Sigmoid colon (tissue), 7 donors: ENCODE measurements around the gene ARHGEF10L. TPM values are rescaled to one million over a fixed set of nuclear protein-coding genes. Genes with fewer than 3 reads are reported as not detected.

Source experiments
- DNase-seq: peaks from one replicate; pipeline ENCODE4 v3.0.0-alpha.2; 2019
- H3K27ac ChIP-seq, 4 donors: fragments of 200-600 bp; sonication (generic); one replicate each; pipeline ENCODE4 v1.5.1; 2016 to 2019; ENCODE audit warnings: mild to moderate bottlenecking in 1 of 4
- H3K27me3 ChIP-seq, 3 donors: fragments of 200-600 bp; sonication (generic); one replicate each; pipeline ENCODE4 v1.5.1; 2019; ENCODE audit warnings: mild to moderate bottlenecking in 1 of 3
- H3K36me3 ChIP-seq, 4 donors: fragments of 200-600 bp; sonication (generic); one replicate each; pipeline ENCODE4 v1.5.1; 2016 to 2019
- H3K4me1 ChIP-seq, 4 donors: fragments of 200-600 bp; sonication (generic); one replicate each; pipeline ENCODE4 v1.5.1; 2017 to 2019
- H3K4me3 ChIP-seq, 4 donors: fragments of 200-600 bp; sonication (generic); one replicate each; pipeline ENCODE4 v1.5.1; 2017 to 2019; ENCODE audit warnings: mild to moderate bottlenecking in 2 of 4, moderate library complexity in 1 of 4
- H3K9me3 ChIP-seq, 4 donors: fragments of 200-600 bp in 3 of 4; sonication (generic) in 3 of 4; one replicate each; pipeline versions ENCODE4 v1.5.1 to v1.6.1; 2013 to 2019
- CTCF ChIP-seq, 4 experiments: fragments of 450-650 bp in 3 of 4; fragments of 200-600 bp in 1 of 4; IDR thresholded peaks; one replicate each; pipeline ENCODE4 v1.5.1; 2016 to 2019; ENCODE audit warnings: antibody characterized with exemption in 4 of 4, mild to moderate bottlenecking in 3 of 4, moderate library complexity in 2 of 4
- EP300 ChIP-seq, 4 donors: sonication (generic); formaldehyde crosslinking; IDR thresholded peaks; one replicate each; pipeline ENCODE4 v1.6.1; 2017; ENCODE audit warnings: antibody characterized with exemption in 4 of 4
- POLR2A ChIP-seq, 2 donors: fragments of 450-650 bp; IDR thresholded peaks; one replicate each; pipeline ENCODE4 v1.6.1; 2016; ENCODE audit warnings: antibody characterized with exemption in 2 of 2, mild to moderate bottlenecking in 2 of 2, moderate library complexity in 2 of 2
- POLR2AphosphoS5 ChIP-seq, 4 donors: sonication (generic); formaldehyde crosslinking; IDR thresholded peaks; one replicate each; pipeline ENCODE4 v1.6.1; 2017; ENCODE audit warnings: antibody characterized with exemption in 4 of 4
- WGBS, 2 donors: extraction: QIAGEN DNeasy Blood & Tissue Kit; methylation state at CpG; one replicate each; pipeline ENCODE4 v1.1.7; 2013; 5-methylcytosine and 5-hydroxymethylcytosine counted together
- intact Hi-C: fragments of 100-400 bp; cut with DNase I; formaldehyde crosslinking; loops from one replicate; pipeline ENCODE4 v1.15.1; 2023
- polyA plus RNA-seq, 3 donors: library from polyadenylated mRNA; stranded (reverse); fragments of 200-250 nt; gene quantifications; one replicate each; pipeline ENCODE4 v1.2.3, GENCODE V29; 2013
- total RNA-seq, 4 donors: library from RNA; depleted of rRNA; stranded (reverse); fragments of >200 nt; gene quantifications; one replicate each; pipeline ENCODE4 v1.1.0, GENCODE V29; 2016
- donor health status: healthy with polysubstance abuse.
- donor health status: Bipolar disorder and iron deficiency.
- donor health status: healthy.

ARHGEF10L gene
- total and polyA plus RNA-seq, 7 donors, result 25.0 to 76.2 (median 33.0) TPM

DNA sequence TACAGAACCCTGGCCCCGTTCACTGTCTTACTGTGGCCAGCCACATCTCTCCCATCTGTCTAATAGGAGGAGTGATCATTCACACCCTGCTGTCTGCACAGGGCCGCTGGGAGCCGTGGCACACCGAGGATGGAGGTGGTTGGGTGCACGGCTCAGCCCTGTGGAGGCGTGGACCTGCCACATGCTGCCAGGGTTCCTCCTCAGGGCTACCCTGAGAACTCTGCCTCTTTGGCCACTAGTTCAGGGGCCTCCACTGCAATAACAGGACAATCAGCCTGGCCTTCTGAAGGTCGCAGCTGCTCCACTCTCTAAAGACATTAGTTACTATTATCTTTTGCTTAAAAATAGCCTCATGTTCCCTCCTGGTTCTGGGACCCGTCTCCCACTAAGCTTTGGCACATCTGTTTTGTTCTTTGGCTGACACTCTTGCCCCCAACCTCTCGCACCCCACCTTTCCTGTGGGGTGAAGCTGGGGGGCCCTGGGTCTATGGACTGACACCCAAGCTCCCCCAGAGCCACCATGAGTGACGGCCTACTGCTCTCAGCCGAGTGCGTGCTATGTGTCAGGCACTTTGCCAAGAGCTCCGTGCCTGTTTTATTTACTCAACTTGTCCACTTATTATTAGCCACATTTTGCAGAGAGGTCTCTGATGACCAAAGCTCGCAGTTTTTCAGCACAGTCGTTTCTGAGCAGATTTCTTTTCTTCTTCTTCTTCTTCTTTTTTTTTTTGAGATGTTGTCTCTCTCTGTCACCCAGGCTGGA, 66.3 kb downstream of the ARHGEF10L start:
- Histone ChIP-seq H3K27me3 (no peaks in the 10 kb centered on the region), H3K4me3 (no peak overlapping the region), H3K36me3 (peaks cover 0 to 15% (median 6%) of the 10 kb centered on the region in 4 donors), H3K27ac (peak overlapping the region; percentile 46 to 77 (median 68)), H3K4me1 (peaks cover 0 to 27% (median 20%) of the 10 kb centered on the region in 4 donors), H3K9me3 (no peaks in the 10 kb centered on the region)
- 47 to 69% methylated on average over 15 of the region's 15 CpGs for WGBS, 2 donors
- TF ChIP-seq EP300 (IDR thresholded peaks at IDR 0.05) (no peak), CTCF (IDR thresholded peaks at IDR 0.05) (no peak), POLR2A (IDR thresholded peaks at IDR 0.05) (no peak), POLR2AphosphoS5 (IDR thresholded peaks at IDR 0.05) (peak in 2 of 4 donors; percentile 50 to 57)
- DNase-seq, result peak; percentile 82
- intact Hi-C loops, result loop anchor here (1.0 to 5.0 kb wide), 3 partner anchors 103 to 183 kb away; no protein-coding TSS in a partner anchor

DNA sequence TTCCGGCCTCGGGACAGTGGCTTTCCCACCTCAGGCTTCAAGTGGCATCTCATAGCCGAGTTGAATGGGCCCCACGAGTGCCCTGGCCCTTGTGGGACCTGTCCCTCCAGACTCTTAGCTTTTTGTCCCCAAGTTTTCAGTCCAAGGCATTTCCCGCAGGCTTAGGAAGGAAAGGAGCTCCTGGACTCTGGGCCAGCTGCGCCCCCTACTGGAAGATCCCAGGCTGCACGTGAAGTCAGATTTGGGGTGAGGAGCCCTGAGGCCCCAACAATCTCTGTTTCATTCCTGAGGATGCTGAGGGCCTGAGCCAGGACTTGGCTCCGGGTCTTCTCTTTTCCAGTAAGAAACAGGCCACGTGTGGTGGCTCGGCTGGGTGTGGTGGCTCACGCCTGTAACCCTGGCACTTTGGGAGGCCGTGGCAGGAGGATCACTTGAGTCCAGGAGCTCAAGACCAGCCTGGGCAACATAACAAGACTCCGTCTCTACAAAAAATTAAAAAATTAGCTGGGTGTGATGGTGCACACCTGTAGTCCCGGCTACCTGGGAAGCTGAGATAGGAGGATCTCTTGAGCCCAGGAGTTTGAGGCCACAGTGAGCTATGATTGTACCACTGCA, 67.4 kb downstream of the ARHGEF10L start:
- Histone ChIP-seq H3K27ac (peak overlapping the region; percentile 46 to 77 (median 68)), H3K4me1 (peaks cover 0 to 34% (median 20%) of the 10 kb centered on the region in 4 donors), H3K27me3 (no peaks in the 10 kb centered on the region), H3K36me3 (peaks cover 0 to 22% (median 6%) of the 10 kb centered on the region in 4 donors), H3K4me3 (no peak overlapping the region), H3K9me3 (no peaks in the 10 kb centered on the region)
- TF ChIP-seq POLR2A (IDR thresholded peaks at IDR 0.05) (no peak), EP300 (IDR thresholded peaks at IDR 0.05) (no peak), CTCF (IDR thresholded peaks at IDR 0.05) (peak; percentile 92 to 95 (median 93)), POLR2AphosphoS5 (IDR thresholded peaks at IDR 0.05) (no peak)
- peak; percentile 89 for DNase-seq
- 49 to 59% methylated on average over 14 of the region's 14 CpGs for WGBS, 2 donors
- intact Hi-C loops, result loop anchor here (1.0 to 5.0 kb wide), 3 partner anchors 105 to 185 kb away; no protein-coding TSS in a partner anchor

DNA sequence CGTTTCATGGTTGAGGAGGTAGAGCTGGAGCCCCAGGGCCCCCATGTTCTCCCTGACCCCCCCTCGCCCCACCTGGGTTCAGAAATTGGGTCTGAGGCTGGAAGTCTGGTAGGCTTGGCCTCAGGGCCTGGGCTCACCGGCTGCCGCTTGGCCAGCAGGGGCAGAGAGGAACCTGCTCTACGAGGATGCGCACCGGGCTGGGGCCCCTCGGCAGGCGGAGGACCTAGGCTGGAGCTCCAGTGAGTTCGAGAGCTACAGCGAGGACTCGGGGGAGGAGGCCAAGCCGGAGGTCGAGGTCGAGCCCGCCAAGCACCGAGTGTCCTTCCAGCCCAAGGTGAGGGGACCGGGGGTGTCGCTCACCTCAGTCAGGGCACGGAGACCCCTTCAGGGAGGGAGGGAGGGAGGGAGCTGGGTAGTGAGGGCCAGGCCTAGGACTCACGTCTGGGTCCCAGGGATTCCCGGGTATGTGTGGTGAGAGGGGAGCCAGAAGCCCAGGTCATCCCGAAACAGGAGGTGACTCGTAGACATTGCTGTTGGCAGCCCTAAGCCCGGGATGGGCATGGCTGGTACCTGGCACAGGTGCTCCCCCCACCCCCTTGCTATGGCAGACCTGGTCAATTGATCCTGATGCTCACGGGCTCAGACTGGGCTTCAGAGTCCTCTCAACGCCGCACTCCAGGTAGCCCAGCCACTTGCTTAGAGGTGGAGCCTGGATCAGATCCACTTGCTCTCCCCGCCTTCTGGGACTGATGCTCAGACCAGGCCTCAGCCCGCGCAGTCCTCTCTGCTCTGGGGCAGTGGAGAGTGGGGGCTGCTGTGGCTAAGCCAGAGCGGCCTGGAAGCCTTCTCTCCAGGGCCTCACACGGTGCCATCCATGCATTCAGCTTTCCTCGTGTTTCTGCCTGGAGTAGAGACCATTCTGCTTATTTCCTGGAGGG, 68.4 kb downstream of the ARHGEF10L start:
- no peaks in the 10 kb centered on the region for H3K27me3 ChIP-seq
- no peak for DNase-seq
- no peaks in the 10 kb centered on the region for H3K9me3 ChIP-seq
- intact Hi-C loops, result loop anchor here (2.0 to 5.0 kb wide), 2 partner anchors 113 to 186 kb away; no protein-coding TSS in a partner anchor
- WGBS, 2 donors, result 90 to 92% methylated on average over 34 of the region's 34 CpGs
- peaks cover 0 to 28% (median 5%) of the 10 kb centered on the region in 4 donors for H3K36me3 ChIP-seq
- H3K27ac ChIP-seq, result no peak overlapping the region
- H3K4me1 ChIP-seq, result peaks cover 0 to 39% (median 18%) of the 10 kb centered on the region in 4 donors
- TF ChIP-seq POLR2AphosphoS5 (IDR thresholded peaks at IDR 0.05), result no peak
- no peak for TF ChIP-seq CTCF (IDR thresholded peaks at IDR 0.05)
- TF ChIP-seq POLR2A (IDR thresholded peaks at IDR 0.05), result no peak
- TF ChIP-seq EP300 (IDR thresholded peaks at IDR 0.05), result no peak
- no peak overlapping the region for H3K4me3 ChIP-seq

GRCh38 chr1:17609529-17609928, 70.0 kb downstream of the ARHGEF10L start:
- Histone ChIP-seq H3K4me3 (no peak overlapping the region), H3K27me3 (no peaks in the 10 kb centered on the region), H3K4me1 (peaks cover 0 to 32% (median 18%) of the 10 kb centered on the region in 4 donors), H3K9me3 (no peaks in the 10 kb centered on the region), H3K27ac (peak overlapping the region in 2 of 4 donors; percentile 3 to 67), H3K36me3 (peaks cover 0 to 33% (median 5%) of the 10 kb centered on the region in 4 donors)
- WGBS, 2 donors, result 87 to 89% methylated on average over 5 of the region's 5 CpGs
- no peak for DNase-seq
- intact Hi-C loops, result loop anchor here (5.0 kb wide), 1 partner anchor 187 kb away; no protein-coding TSS in a partner anchor
- TF ChIP-seq CTCF (IDR thresholded peaks at IDR 0.05), result no peak
- no peak for TF ChIP-seq EP300 (IDR thresholded peaks at IDR 0.05)
- no peak for TF ChIP-seq POLR2A (IDR thresholded peaks at IDR 0.05)
- TF ChIP-seq POLR2AphosphoS5 (IDR thresholded peaks at IDR 0.05), result no peak
